ENCODE measurements around the gene PCDHGA3.
"Not testable (repeated sequence)": the region's sequence is repeated elsewhere in the genome, so short reads cannot be mapped to it uniquely, and the experiment has no call there.

Gene PCDHGA3

DNA sequence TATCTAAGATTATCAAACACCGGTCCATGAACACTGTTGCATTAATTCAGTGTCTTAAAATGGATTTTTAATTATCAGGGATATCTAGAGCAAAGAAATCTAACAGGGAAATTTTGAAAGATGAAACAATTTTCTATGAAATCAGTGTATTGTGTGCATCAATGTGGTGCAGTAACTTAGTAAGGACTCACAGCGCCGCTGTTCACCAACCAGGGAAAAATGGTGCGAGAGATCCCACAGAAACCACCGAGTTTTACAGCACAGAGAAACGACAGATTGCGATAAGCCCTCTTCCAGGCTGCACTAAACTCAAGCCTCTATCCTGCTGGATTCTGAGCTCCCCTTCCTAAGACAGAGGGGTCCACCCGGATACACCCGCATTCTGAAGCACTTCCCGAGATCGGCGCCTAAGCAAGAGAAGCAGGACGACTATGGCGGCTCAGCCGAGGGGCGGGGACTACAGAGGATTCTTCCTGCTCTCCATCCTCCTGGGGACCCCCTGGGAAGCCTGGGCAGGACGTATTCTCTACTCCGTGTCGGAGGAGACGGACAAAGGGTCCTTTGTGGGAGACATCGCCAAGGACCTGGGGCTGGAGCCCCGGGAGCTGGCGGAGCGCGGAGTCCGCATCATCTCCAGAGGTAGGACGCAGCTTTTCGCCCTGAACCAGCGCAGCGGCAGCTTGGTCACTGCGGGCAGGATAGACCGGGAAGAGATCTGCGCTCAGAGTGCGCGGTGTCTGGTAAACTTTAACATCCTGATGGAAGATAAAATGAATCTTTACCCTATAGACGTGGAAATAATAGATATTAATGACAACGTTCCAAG lies 39.1 kb downstream of the PCDHGA3 start, which contains the start of gene PCDHGA7:
Gene PCDHGA7 (plus strand): TSS at position 274 of the 826 bp plus-strand sequence. CDS start 158 bp downstream, at position 432.
- peak; percentile 55 for DNase-seq (ENCODE audit: low spot score)

DNA sequence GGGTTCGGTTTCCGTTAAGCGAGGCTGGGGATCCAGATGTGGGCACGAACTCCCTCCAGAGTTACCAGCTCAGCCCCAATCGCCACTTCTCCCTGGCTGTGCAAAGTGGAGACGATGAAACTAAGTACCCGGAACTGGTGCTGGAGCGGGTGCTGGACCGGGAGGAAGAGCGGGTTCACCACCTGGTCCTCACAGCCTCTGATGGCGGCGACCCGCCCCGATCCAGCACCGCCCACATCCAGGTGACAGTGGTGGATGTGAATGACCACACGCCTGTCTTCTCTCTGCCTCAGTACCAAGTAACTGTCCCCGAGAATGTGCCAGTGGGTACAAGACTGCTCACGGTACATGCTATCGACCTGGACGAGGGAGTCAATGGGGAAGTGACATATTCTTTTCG lies 39.7 kb downstream of the PCDHGA3 start:
- no peak for DNase-seq (ENCODE audit: low spot score)

DNA sequence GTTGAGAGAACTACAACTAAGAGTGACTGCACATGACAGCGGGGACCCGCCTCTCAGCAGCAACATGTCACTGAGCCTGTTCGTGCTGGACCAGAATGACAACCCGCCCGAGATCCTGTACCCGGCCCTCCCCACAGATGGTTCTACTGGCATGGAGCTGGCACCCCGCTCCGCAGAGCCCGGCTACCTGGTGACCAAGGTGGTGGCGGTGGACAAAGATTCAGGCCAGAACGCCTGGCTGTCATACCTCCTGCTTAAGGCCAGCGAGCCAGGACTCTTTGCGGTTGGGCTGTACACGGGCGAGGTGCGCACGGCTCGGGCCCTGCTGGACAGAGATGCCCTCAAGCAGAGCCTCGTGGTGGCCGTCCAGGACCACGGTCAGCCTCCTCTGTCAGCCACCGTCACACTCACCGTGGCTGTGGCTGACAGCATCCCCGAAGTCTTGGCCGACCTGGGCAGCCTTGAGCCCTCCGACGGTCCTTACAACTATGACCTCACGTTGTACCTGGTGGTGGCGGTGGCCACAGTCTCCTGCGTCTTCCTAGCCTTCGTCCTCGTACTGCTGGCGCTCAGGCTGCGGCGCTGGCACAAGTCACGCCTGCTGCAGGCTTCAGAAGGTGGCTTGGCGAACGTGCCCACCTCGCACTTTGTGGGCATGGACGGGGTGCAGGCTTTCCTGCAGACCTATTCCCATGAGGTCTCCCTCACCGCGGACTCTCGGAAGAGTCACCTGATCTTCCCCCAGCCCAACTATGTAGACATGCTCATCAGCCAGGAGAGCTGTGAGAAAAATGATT lies 41.0 kb downstream of the PCDHGA3 start:
- no peak for DNase-seq (ENCODE audit: low spot score)

- peak; percentile 31 for DNase-seq (ENCODE audit: low spot score)
These were observed 44.1 kb downstream of the PCDHGA3 start, which contains the start of gene PCDHGB4 for GRCh38 chr5:141387557-141388311. Gene PCDHGB4, plus strand, starts transcription at chr5:141387698. Its CDS starts 187 bp downstream, at chr5:141387885.

GRCh38 chr5:141388661-141389060 lies 45.0 kb downstream of the PCDHGA3 start:
- DNase-seq (ENCODE audit: low spot score), result no peak

DNA sequence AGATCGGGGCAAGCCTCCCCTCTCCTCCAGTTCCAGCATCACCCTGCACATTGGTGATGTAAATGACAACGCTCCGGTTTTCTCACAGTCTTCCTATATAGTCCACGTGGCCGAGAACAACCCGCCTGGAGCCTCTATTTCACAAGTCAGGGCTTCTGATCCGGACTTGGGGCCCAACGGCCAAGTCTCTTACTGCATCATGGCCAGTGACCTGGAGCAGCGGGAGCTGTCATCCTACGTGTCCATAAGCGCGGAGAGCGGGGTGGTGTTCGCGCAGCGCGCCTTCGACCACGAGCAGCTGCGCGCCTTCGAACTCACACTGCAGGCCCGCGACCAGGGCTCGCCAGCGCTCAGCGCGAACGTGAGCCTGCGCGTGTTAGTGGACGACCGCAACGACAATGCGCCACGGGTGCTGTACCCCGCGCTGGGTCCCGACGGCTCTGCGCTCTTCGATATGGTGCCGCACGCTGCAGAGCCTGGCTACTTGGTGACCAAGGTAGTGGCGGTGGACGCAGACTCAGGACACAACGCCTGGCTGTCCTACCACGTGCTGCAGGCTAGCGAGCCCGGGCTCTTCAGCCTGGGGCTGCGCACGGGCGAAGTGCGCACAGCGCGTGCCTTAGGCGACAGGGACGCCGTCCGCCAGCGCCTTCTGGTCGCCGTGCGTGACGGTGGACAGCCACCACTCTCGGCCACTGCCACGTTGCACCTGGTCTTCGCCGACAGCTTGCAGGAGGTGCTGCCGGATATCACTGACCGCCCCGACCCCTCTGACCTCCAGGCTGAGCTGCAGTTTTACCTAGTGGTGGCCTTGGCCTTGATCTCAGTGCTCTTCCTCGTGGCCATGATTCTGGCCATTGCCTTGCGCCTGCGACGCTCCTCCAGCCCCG lies 45.8 kb downstream of the PCDHGA3 start:
- no peak for DNase-seq (ENCODE audit: low spot score)

DNA sequence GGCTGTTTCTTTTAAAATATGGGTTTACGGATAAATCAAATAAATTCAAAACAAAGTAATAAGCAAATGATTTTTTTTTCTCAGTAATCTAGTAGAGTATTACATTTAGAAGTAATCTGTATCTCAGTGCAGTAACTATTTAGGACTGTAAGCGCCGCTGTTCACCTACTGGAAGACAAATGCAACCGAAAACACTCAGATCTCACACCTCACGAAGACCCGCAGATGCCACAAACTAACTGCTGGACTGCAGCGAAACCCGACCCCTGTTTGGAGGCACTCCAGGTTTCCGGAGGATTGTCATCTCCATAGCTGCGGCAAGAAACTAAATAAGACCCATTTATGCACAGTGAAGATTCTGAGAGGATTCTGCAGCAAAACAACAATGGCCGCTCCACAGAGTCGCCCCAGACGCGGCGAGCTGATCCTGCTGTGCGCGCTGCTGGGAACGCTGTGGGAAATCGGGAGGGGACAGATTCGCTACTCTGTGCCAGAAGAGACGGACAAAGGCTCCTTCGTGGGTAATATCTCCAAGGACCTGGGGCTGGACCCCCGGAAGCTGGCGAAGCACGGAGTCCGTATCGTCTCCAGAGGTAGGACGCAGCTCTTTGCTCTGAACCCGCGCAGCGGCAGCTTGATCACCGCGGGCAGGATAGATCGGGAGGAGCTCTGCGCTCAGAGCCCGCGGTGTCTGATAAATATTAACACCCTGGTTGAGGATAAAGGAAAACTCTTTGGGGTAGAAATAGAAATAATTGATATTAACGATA lies 49.0 kb downstream of the PCDHGA3 start, which contains the start of gene PCDHGA8:
Gene PCDHGA8 (plus strand): TSS at position 205 of the 770 bp plus-strand sequence. CDS start 181 bp downstream, at position 386.
- no peak for DNase-seq (ENCODE audit: low spot score)

- DNase-seq (ENCODE audit: low spot score), result no peak
These were observed 49.6 kb downstream of the PCDHGA3 start for GRCh38 chr5:141393267-141393666.

DNA sequence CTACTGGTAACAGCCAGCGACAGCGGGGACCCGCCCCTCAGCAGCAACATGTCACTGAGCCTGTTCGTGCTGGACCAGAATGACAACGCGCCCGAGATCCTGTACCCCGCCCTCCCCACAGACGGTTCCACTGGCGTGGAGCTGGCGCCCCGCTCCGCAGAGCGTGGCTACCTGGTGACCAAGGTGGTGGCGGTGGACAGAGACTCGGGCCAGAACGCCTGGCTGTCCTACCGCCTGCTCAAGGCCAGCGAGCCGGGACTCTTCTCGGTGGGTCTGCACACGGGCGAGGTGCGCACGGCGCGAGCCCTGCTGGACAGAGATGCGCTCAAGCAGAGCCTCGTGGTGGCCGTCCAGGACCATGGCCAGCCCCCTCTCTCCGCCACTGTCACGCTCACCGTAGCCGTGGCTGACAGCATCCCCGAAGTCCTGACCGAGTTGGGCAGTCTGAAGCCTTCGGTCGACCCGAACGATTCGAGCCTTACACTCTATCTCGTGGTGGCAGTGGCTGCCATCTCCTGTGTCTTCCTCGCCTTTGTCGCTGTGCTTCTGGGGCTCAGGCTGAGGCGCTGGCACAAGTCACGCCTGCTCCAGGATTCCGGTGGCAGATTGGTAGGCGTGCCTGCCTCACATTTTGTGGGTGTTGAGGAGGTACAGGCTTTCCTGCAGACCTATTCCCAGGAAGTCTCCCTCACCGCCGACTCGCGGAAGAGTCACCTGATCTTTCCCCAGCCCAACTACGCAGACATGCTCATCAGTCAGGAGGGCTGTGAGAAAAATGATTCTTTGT lies 51.0 kb downstream of the PCDHGA3 start:
- not testable (repeated sequence) for DNase-seq (ENCODE audit: low spot score)
